Esophagus squamous epithelium (tissue), 4 donors: ENCODE measurements around the gene CASK.

Experiments
- CTCF ChIP-seq, 6 experiments: fragments of 450-650 bp in 4 of 6; fragments of 200-600 bp in 2 of 6; sonication (generic) in 2 of 6; IDR thresholded peaks; one replicate each; pipeline ENCODE4 v1.5.1; 2016 to 2019; ENCODE audit warnings: antibody characterized with exemption in 6 of 6, mild to moderate bottlenecking in 4 of 6, moderate library complexity in 4 of 6
- POLR2A ChIP-seq, 4 donors: fragments of 450-650 bp; IDR thresholded peaks; one replicate each; pipeline ENCODE4 v1.6.1; 2017; ENCODE audit warnings: antibody characterized with exemption in 4 of 4, mild to moderate bottlenecking in 4 of 4, moderate library complexity in 3 of 4

- TF ChIP-seq POLR2A (IDR thresholded peaks at IDR 0.05) (no peak), CTCF (IDR thresholded peaks at IDR 0.05) (no peak)
These were observed 359.5 kb downstream of the CASK start for GRCh38 chrX:41563876-41564275.
